Gastrocnemius medialis (tissue), 4 donors: ENCODE results near the gene SIKE1.

Source experiments
- CTCF ChIP-seq, 5 experiments: fragments of 450-650 bp in 3 of 5; fragments of 200-600 bp in 2 of 5; sonication (generic) in 2 of 5; IDR thresholded peaks in 4 of 5; conservative IDR thresholded peaks in 1 of 5; 1 replicate in 4 of 5; 2 replicates in 1 of 5; pipeline ENCODE4 v1.5.1; 2016 to 2019; ENCODE audit warnings: antibody characterized with exemption in 5 of 5, mild to moderate bottlenecking in 3 of 5, moderate library complexity in 3 of 5
- POLR2A ChIP-seq, 2 donors: fragments of 450-650 bp; IDR thresholded peaks; one replicate each; pipeline ENCODE4 v1.6.1; 2017; ENCODE audit warnings: antibody characterized with exemption in 2 of 2, mild to moderate bottlenecking in 2 of 2, moderate library complexity in 2 of 2

GRCh38 chr1:114779722-114780121, 763 bp downstream of the SIKE1 start:
- TF ChIP-seq CTCF (IDR thresholded peaks at IDR 0.05 in 4 of 5, conservative IDR thresholded peaks at IDR 0.05 in 1 of 5) (no peak), POLR2A (IDR thresholded peaks at IDR 0.05) (no peak)
